GM23248 (cell line): Measurements from ENCODE around the gene HSBP1L1. TPM values are rescaled to one million over a fixed set of nuclear protein-coding genes. Genes with fewer than 3 reads are reported as not detected.

ENCODE experiments used
- DNase-seq: peaks from one replicate; pipeline ENCODE4 v3.0.0-alpha.2; 2015
- H2AFZ ChIP-seq: fragments of 200-600 bp; sonication (generic); 2 replicates; pipeline ENCODE4 v1.6.1; 2016; ENCODE audit warnings: antibody characterized with exemption
- H3F3A ChIP-seq: fragments of 200-600 bp; sonication (generic); 2 replicates; pipeline ENCODE4 v1.6.1; 2016; ENCODE audit warnings: mild to moderate bottlenecking, antibody characterized with exemption, mixed run types; ENCODE audit not compliant: insufficient read depth
- H3K27ac ChIP-seq: fragments of 200-600 bp; sonication (generic); 2 replicates; pipeline ENCODE4 v1.5.1; 2016; ENCODE audit warnings: mild to moderate bottlenecking
- H3K27me3 ChIP-seq: fragments of 200-600 bp; sonication (generic); replicated peaks from 2 replicates; pipeline ENCODE4 v1.6.1; 2016; ENCODE audit warnings: mild to moderate bottlenecking; ENCODE audit not compliant: insufficient read depth
- H3K36me3 ChIP-seq: fragments of 200-600 bp; sonication (generic); 2 replicates; pipeline ENCODE4 v1.6.1; 2016; ENCODE audit warnings: low read depth, mild to moderate bottlenecking
- H3K4me1 ChIP-seq: fragments of 200-600 bp; sonication (generic); 2 replicates; pipeline ENCODE4 v1.6.1; 2016; ENCODE audit warnings: mild to moderate bottlenecking; ENCODE audit not compliant: insufficient read depth
- H3K4me2 ChIP-seq: fragments of 200-600 bp; sonication (generic); one replicate; pipeline ENCODE4 v1.6.1; 2016; ENCODE audit warnings: mild to moderate bottlenecking; ENCODE audit not compliant: unreplicated experiment
- H3K4me3 ChIP-seq: fragments of 200-600 bp; sonication (generic); 2 replicates; pipeline ENCODE4 v1.5.1; 2016; ENCODE audit warnings: mild to moderate bottlenecking
- H3K79me2 ChIP-seq: fragments of 200-600 bp; sonication (generic); 2 replicates; pipeline ENCODE4 v1.6.1; 2016; ENCODE audit warnings: mild to moderate bottlenecking; ENCODE audit not compliant: insufficient read depth
- H3K9ac ChIP-seq: fragments of 200-600 bp; sonication (generic); 2 replicates; pipeline ENCODE4 v1.6.1; 2016; ENCODE audit warnings: mild to moderate bottlenecking
- H3K9me2 ChIP-seq: fragments of 200-600 bp; sonication (generic); 2 replicates; pipeline ENCODE4 v1.6.1; 2016; ENCODE audit warnings: mixed run types, mild to moderate bottlenecking, moderate library complexity; ENCODE audit not compliant: insufficient read depth
- H3K9me3 ChIP-seq: fragments of 200-600 bp; sonication (generic); one replicate; pipeline ENCODE4 v1.6.1; 2017; ENCODE audit warnings: low read depth
- H4K20me1 ChIP-seq: fragments of 200-600 bp; sonication (generic); 2 replicates; pipeline ENCODE4 v1.6.0; 2016; ENCODE audit not compliant: insufficient read depth
- EZH2 ChIP-seq: fragments of 200-600 bp; sonication (generic); IDR thresholded peaks from 2 replicates; pipeline ENCODE4 v1.6.1; 2018; ENCODE audit warnings: antibody characterized with exemption, mild to moderate bottlenecking; ENCODE audit not compliant: insufficient read depth, poor library complexity, severe bottlenecking
- EZH2phosphoT487 ChIP-seq: fragments of 200-600 bp; sonication (generic); IDR thresholded peaks from 2 replicates; pipeline ENCODE4 v1.6.1; 2018; ENCODE audit warnings: antibody characterized with exemption, moderate library complexity, mild to moderate bottlenecking, low read depth; ENCODE audit not compliant: insufficient read depth
- WGBS, 2 experiments: methylation state at CpG; one replicate each; pipeline ENCODE4 v1.1.6; 2015 to 2017; ENCODE audit warnings: low lambda C conversion rate in 2 of 2, low coverage in 1 of 2; ENCODE audit errors: missing lambda C conversion rate in 2 of 2; 5-methylcytosine and 5-hydroxymethylcytosine counted together
- in situ Hi-C: fragments of 300-500 bp; cut with MboI; formaldehyde crosslinking; loops from 2 replicates; pipeline ENCODE4 v1.15.0; 2020
- polyA plus RNA-seq: library from polyadenylated mRNA; unstranded; fragments of >200 nt; fragmentation: Nextera tagmentation; extraction: Ambion mirVana; gene quantifications from 2 replicates; pipeline ENCODE4 v1.2.1, GENCODE V29; 2016
- total RNA-seq: library from RNA; depleted of rRNA; stranded (reverse); fragments of >200 nt; shearing (Covaris generic); gene quantifications from 2 replicates; pipeline ENCODE4 v1.2.3, GENCODE V29; 2014

HSBP1L1 gene
- total and polyA plus RNA-seq, 2 experiments from 2014 or later: 6.8 to 27.0 TPM

DNA sequence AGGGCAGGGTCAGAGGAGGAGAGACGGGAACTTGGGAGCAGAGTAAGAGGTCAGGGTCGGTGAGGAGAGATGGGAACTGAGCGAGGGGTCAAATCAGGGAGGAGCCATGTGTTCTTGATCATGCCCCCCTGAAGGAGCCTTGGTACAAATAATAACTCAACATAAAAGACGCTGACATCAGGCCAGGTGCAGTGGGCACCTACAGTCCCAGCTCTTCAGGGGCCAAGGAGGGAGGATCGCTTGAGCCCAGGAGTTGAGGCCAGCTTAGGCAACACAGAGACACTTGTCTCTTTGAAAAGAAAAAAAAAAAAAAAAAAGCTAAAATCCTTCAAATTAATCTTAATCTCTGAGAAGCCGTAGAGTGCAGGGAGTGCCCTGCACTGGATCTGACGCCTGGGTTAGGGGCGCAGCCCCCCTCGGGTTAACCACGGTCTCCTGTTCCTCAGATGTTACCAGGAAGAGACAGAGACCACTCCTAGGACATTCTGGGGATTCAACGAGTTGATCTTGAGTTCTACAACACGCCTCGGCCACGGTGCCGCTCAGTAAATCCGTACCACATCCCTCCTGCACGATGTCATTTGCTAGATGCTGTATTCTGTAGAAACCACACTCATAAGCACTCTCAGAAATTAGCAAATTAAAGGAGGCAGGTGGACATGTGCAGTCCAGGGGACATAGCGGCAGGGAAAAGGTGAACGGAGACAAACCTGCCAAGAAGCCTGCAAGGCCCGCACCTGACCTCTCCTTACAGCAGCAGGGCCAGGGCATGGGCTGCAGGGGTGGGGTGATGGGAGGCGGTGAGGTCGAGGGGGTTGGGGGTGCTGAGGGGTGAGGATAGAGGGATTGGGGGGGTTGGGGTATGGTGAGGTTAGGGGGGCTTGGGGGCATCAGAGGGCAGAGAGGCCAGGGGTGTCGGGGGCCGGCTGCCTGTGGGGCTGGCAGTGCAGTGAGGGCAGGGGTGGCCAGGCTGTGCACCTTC lies 42.2 kb upstream of the HSBP1L1 start:
- H3K4me2 ChIP-seq: no peak overlapping the region
- no peak overlapping the region for H3K9ac ChIP-seq
- no peaks in the 10 kb centered on the region for H3K9me3 ChIP-seq
- no peaks in the 10 kb centered on the region for H4K20me1 ChIP-seq
- H3F3A ChIP-seq: no peaks in the 10 kb centered on the region
- in situ Hi-C loops: no loop called here
- TF ChIP-seq EZH2phosphoT487: no peak
- TF ChIP-seq EZH2: no peak
- H3K36me3 ChIP-seq: no peaks in the 10 kb centered on the region; the same call in 1 of the 2 replicates
- no peak overlapping the region for H3K27ac ChIP-seq
- H2AFZ ChIP-seq: no peak overlapping the region
- WGBS, 2 experiments: 95 to 98% methylated on average over 21 to 24 of the region's 24 CpGs
- peaks cover 30% of the 10 kb centered on the region for H3K79me2 ChIP-seq
- no peaks in the 10 kb centered on the region for H3K4me1 ChIP-seq
- H3K4me3 ChIP-seq: no peak overlapping the region
- H3K27me3 ChIP-seq: no peaks in the 10 kb centered on the region
- no peak for DNase-seq
- no peaks in the 10 kb centered on the region for H3K9me2 ChIP-seq

- Histone ChIP-seq H3K9ac (no peak overlapping the region), H3F3A (no peaks in the 10 kb centered on the region), H3K9me2 (no peaks in the 10 kb centered on the region), H3K79me2 (peaks cover 38% of the 10 kb centered on the region), H3K27me3 (no peaks in the 10 kb centered on the region), H4K20me1 (no peaks in the 10 kb centered on the region), H3K36me3 (no peaks in the 10 kb centered on the region; the same call in 1 of the 2 replicates), H3K9me3 (no peaks in the 10 kb centered on the region), H2AFZ (no peak overlapping the region), H3K4me3 (no peak overlapping the region), H3K4me1 (no peaks in the 10 kb centered on the region), H3K27ac (no peak overlapping the region), H3K4me2 (no peak overlapping the region)
- in situ Hi-C loops: no loop called here
- no peak for DNase-seq
- WGBS, 2 experiments: 91 to 95% methylated on average over 8 to 17 of the region's 17 CpGs
- TF ChIP-seq EZH2phosphoT487: no peak
- no peak for TF ChIP-seq EZH2
These were observed 41.5 kb upstream of the HSBP1L1 start for GRCh38 chr18:79922971-79923411.

GRCh38 chr18:79923896-79924585 lies 40.4 kb upstream of the HSBP1L1 start:
- Histone ChIP-seq H3K4me3 (no peak overlapping the region), H3K79me2 (peaks cover 48% of the 10 kb centered on the region), H3K27me3 (no peaks in the 10 kb centered on the region), H3F3A (no peaks in the 10 kb centered on the region), H3K36me3 (peaks cover under 1% of the 10 kb centered on the region), H2AFZ (no peak overlapping the region), H4K20me1 (0 out of 2 replicates have a peak, but pooled peaks cover 2% of the 10 kb centered on the region), H3K9ac (no peak overlapping the region), H3K4me2 (no peak overlapping the region), H3K9me2 (no peaks in the 10 kb centered on the region), H3K27ac (no peak overlapping the region), H3K4me1 (no peaks in the 10 kb centered on the region), H3K9me3 (no peaks in the 10 kb centered on the region)
- in situ Hi-C loops: no loop called here
- WGBS, 2 experiments: 96 to 98% methylated on average over 26 of the region's 26 CpGs
- no peak for DNase-seq
- TF ChIP-seq EZH2phosphoT487: no peak
- TF ChIP-seq EZH2: no peak

DNA sequence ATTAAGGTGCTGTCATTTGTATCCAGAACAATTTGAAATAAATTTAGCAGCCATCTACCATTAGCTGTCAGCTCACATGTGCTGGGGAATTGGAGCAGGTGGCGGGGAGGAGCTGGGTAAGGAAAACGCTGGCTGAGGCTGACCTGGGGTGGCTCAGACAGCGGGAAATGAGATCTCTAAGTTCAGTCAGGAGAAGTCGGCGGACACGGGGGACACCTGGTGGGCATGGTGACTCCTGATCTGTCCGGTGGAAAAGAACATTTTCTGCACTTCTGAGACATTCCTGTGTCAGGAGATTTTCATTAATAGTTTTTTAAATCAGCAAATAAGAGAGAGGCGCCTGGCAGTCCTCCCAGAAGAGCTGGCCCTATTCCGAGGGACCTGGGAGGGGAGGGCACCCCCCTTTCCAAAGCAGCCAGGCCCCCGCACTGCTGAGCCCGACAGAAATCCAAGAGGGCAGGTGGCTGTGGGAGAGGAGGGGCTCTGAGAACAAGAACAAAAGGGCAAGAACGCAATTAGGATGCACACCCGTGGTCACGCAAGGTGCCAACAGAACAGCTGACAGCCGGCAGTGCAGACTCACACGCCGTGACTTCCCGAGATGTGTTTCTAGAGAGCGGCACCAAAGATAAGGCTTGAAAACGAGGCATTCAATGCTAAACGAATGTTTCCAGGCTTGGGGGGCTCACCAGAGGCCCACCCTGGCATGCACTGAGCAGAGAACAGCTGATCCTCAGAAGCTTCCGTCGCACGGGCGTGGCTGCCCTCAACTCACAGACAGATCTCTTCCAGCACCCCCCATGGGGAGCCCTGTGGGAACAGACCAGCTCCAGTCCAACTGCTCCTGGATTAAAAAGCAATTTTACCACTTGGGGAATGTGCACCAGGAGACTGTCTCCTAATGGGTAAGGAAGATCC lies 39.4 kb upstream of the HSBP1L1 start:
- H3K27me3 ChIP-seq: no peaks in the 10 kb centered on the region
- 0 out of 2 replicates have a peak, but pooled peaks cover 6% of the 10 kb centered on the region for H4K20me1 ChIP-seq
- H3K9ac ChIP-seq: no peak overlapping the region
- no peaks in the 10 kb centered on the region for H3K4me1 ChIP-seq
- H3K27ac ChIP-seq: no peak overlapping the region
- in situ Hi-C loops: no loop called here
- peaks cover 58% of the 10 kb centered on the region for H3K79me2 ChIP-seq
- peaks cover 6% of the 10 kb centered on the region; the same call in 1 of the 2 replicates for H3F3A ChIP-seq
- H3K36me3 ChIP-seq: peaks cover 10% of the 10 kb centered on the region
- TF ChIP-seq EZH2 (no peak), EZH2phosphoT487 (no peak)
- H3K9me2 ChIP-seq: no peaks in the 10 kb centered on the region
- no peak overlapping the region for H3K4me3 ChIP-seq
- no peak for DNase-seq
- H3K4me2 ChIP-seq: no peak overlapping the region
- no peak overlapping the region for H2AFZ ChIP-seq
- H3K9me3 ChIP-seq: peaks cover 3% of the 10 kb centered on the region
- 83% methylated on average over 25 of the region's 25 CpGs for WGBS, 2 experiments
